K562 (cell line): ENCODE results near the gene A4GALT. TPM values are rescaled to one million over a fixed set of nuclear protein-coding genes. Genes with fewer than 3 reads are reported as not detected.

ENCODE experiments used
- CBFA2T3 ChIP-seq: fragments of 450-650 bp; IDR thresholded peaks from 2 replicates; pipeline ENCODE4 v1.6.1; 2017
- FOXM1 ChIP-seq, 2 experiments: fragments of 450-650 bp in 1 of 2; sonication (generic) in 1 of 2; formaldehyde crosslinking in 1 of 2; IDR thresholded peaks; 2 replicates each; pipeline versions ENCODE4 v1.6.1 to v1.9.0; 2017 to 2022; ENCODE audit warnings: low read depth in 2 of 2, mild to moderate bottlenecking in 2 of 2, missing genetic modification reagents in 1 of 2, moderate library complexity in 1 of 2
- L3MBTL2 ChIP-seq: fragments of 450-650 bp; IDR thresholded peaks from 2 replicates; pipeline ENCODE4 v1.6.1; 2016; ENCODE audit warnings: mild to moderate bottlenecking, moderate library complexity
- MAX ChIP-seq: sonication (generic); formaldehyde crosslinking; IDR thresholded peaks from 2 replicates; pipeline ENCODE4 v1.9.0; 2022; ENCODE audit warnings: mild to moderate bottlenecking, missing genetic modification reagents
- NR2C2 ChIP-seq, 2 experiments: fragments of 200-800 bp in 1 of 2; sonication (Bioruptor generic) in 1 of 2; sonication (generic) in 1 of 2; formaldehyde crosslinking in 1 of 2; IDR thresholded peaks; 2 replicates each; pipeline versions ENCODE4 v1.6.1 to v1.8.0; 2016 to 2022; ENCODE audit warnings: mild to moderate bottlenecking in 1 of 2, missing compliant biosample characterization in 1 of 2, missing genetic modification characterization in 1 of 2, missing genetic modification reagents in 1 of 2
- SAFB ChIP-seq: fragments of 200-400 bp; formaldehyde crosslinking; IDR thresholded peaks from 2 replicates; pipeline ENCODE4 v1.6.1; 2017; ENCODE audit warnings: low read depth, low read length, borderline replicate concordance
- SPI1 ChIP-seq: IDR thresholded peaks from 2 replicates; pipeline ENCODE4 v1.6.1; 2011; ENCODE audit warnings: low read depth, low read length, control low read depth, borderline replicate concordance
- USF1 ChIP-seq: sonication (generic); formaldehyde crosslinking; IDR thresholded peaks from 2 replicates; pipeline ENCODE4 v1.9.0; 2022; ENCODE audit warnings: mild to moderate bottlenecking, missing genetic modification reagents
- ZBED1 ChIP-seq: IDR thresholded peaks from 2 replicates; pipeline ENCODE4 v1.6.1; 2014
- ZNF274 ChIP-seq: IDR thresholded peaks from 2 replicates; pipeline ENCODE4 v1.6.1; 2011; ENCODE audit warnings: low read depth, mild to moderate bottlenecking, low read length, moderate library complexity, borderline replicate concordance
- polyA plus RNA-seq, 8 experiments: library from polyadenylated mRNA; depleted of rRNA in 4 of 8; stranded (reverse) in 5 of 8; unstranded in 3 of 8; fragments of >200 nt; fragmentation: Nextera tagmentation in 2 of 8; fragmentation: Illumina TruSeq in 1 of 8; extraction: Ambion mirVana in 2 of 8; extraction: Trizol in 1 of 8; gene quantifications; 2 replicates each; pipeline versions ENCODE4 v1.2.1 to v1.2.3, GENCODE V29; 2011 to 2014; ENCODE audit warnings: inconsistent platforms in 1 of 8, missing spikeins in 1 of 8
- total RNA-seq, 7 experiments: library from RNA; depleted of rRNA in 6 of 7; stranded (reverse); fragments of >200 nt in 6 of 7; fragmentation: Illumina TruSeq in 2 of 7; extraction: Trizol in 2 of 7; gene quantifications; 2 replicates each; pipeline versions ENCODE4 v1.2.1 to v1.2.3, GENCODE V29; 2011 to 2021; ENCODE audit warnings: low replicate concordance in 1 of 7
- TF ChIP-seq, protein P1 (sequence below): sonication (generic); formaldehyde crosslinking; IDR thresholded peaks from 2 replicates; pipeline ENCODE4 v1.8.0; 2022; ENCODE audit warnings: missing genetic modification reagents, mild to moderate bottlenecking, moderate library complexity, borderline replicate concordance
- TF ChIP-seq, protein P2 (sequence below): sonication (generic); formaldehyde crosslinking; IDR thresholded peaks from 2 replicates; pipeline ENCODE4 v1.5.0; 2020; ENCODE audit warnings: missing genetic modification reagents

A4GALT gene
- total and polyA plus RNA-seq, 9 of the 15 experiments (the other 6 are each of a cell fraction or from before 2014, with no cell fraction given) = 0.07 to 0.11 TPM; not detected in 7

DNA sequence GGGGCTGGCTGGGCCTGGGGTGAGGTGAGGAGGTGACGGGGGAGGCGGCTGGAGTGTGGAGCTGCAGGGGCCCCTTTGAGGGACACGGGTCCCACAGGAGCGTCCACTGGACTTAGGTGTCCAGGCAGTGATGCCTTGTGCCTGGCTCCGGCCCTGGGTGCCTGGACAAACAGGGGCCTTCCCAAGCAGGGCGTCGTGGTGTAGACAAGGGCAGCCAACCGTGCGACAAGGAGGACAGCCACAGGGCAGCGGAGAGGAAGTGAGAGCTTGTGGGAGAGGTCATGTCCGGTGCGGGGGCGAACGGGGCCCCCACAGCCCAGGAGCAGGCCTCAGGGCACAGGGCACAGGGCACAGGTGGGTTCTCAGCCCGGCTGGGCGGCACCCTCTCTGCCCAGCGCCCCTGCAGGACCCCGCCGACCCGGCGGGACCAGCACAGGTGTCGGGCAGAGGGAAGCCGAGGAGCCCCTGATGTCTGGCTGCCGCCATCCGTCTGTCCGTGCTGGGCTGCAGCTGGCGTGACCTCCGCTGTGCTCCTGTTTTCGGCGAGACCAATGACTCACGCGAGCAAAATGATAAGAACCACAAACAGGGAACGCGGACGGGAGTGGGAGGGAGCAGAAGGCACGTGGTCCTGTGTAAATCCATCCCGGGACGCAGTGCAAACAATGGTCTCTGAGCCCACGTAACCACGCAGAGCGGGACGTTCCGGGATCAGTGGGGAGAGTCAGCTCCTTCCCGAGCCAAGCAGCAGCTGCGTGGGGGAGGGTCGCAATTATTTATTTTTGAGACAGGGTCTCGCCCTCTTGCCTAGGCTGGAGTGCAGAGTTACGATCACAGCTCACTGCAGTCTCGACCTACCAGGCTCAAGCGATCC lies 49.1 kb upstream of the A4GALT start (continued):
- TF ChIP-seq NR2C2 (CRISPR knock-in tag; IDR thresholded peaks at IDR 0.05) (no peak), NR2C2 (tag; IDR thresholded peaks at IDR 0.05) (no peak), ZBED1 (no peak), ZNF274 (no peak), SAFB (peak; percentile 53; the same call in 1 of the 2 replicates), FOXM1 (IDR thresholded peaks at IDR 0.05; ENCODE audit: low read depth) (no peak), FOXM1 (CRISPR knock-in tag; IDR thresholded peaks at IDR 0.05; ENCODE audit: low read depth) (no peak), USF1 (peak; percentile 81), MAX (CRISPR knock-in tag) (peak; percentile 78), CBFA2T3 (peak; percentile 29), L3MBTL2 (peak; percentile 63), SPI1 (peak; percentile 58; the same call in 1 of the 2 replicates)
- TF ChIP-seq, protein P1, sequence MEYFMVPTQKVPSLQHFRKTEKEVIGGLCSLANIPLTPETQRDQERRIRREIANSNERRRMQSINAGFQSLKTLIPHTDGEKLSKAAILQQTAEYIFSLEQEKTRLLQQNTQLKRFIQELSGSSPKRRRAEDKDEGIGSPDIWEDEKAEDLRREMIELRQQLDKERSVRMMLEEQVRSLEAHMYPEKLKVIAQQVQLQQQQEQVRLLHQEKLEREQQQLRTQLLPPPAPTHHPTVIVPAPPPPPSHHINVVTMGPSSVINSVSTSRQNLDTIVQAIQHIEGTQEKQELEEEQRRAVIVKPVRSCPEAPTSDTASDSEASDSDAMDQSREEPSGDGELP (CRISPR knock-in tag) = peak; percentile 54; the same call in 1 of the 2 replicates
- TF ChIP-seq, protein P2, sequence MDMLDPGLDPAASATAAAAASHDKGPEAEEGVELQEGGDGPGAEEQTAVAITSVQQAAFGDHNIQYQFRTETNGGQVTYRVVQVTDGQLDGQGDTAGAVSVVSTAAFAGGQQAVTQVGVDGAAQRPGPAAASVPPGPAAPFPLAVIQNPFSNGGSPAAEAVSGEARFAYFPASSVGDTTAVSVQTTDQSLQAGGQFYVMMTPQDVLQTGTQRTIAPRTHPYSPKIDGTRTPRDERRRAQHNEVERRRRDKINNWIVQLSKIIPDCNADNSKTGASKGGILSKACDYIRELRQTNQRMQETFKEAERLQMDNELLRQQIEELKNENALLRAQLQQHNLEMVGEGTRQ (CRISPR knock-in tag) = peak; percentile 57; the same call in 1 of the 2 replicates
